Measurements from ENCODE around the gene TCIRG1. TPM values are rescaled to one million over a fixed set of nuclear protein-coding genes. Genes with fewer than 3 reads are reported as not detected.

TCIRG1 gene
- total and polyA plus RNA-seq, 7 donors: 10.9 to 20.1 (median 11.8) TPM

- Histone ChIP-seq H3K4me1 (peaks cover 14% of the 10 kb centered on the region), H3K36me3 (ENCODE audit: insufficient read depth in 1 of 2, low read depth in 1 of 2) (peaks cover 0 to 9% of the 10 kb centered on the region in 2 donors), H3K27me3 (ENCODE audit: insufficient read depth in 3 of 3, low read length in 2 of 3) (no peaks in the 10 kb centered on the region), H3K9me3 (no peaks in the 10 kb centered on the region), H3K27ac (no peak overlapping the region), H3K4me3 (no peak overlapping the region)
- TF ChIP-seq, protein P1, sequence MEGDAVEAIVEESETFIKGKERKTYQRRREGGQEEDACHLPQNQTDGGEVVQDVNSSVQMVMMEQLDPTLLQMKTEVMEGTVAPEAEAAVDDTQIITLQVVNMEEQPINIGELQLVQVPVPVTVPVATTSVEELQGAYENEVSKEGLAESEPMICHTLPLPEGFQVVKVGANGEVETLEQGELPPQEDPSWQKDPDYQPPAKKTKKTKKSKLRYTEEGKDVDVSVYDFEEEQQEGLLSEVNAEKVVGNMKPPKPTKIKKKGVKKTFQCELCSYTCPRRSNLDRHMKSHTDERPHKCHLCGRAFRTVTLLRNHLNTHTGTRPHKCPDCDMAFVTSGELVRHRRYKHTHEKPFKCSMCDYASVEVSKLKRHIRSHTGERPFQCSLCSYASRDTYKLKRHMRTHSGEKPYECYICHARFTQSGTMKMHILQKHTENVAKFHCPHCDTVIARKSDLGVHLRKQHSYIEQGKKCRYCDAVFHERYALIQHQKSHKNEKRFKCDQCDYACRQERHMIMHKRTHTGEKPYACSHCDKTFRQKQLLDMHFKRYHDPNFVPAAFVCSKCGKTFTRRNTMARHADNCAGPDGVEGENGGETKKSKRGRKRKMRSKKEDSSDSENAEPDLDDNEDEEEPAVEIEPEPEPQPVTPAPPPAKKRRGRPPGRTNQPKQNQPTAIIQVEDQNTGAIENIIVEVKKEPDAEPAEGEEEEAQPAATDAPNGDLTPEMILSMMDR (IDR thresholded peaks at IDR 0.05): no peak
- no peak for DNase-seq
- intact Hi-C loops (cut with DNase I): no loop called here
- WGBS, 3 donors: 85 to 92% (median 90%) methylated on average over 16 to 18 of the region's 18 CpGs
- ATAC-seq: no peak
These were observed 12.3 kb upstream of the TCIRG1 start for GRCh38 chr11:68026391-68027105.

DNA sequence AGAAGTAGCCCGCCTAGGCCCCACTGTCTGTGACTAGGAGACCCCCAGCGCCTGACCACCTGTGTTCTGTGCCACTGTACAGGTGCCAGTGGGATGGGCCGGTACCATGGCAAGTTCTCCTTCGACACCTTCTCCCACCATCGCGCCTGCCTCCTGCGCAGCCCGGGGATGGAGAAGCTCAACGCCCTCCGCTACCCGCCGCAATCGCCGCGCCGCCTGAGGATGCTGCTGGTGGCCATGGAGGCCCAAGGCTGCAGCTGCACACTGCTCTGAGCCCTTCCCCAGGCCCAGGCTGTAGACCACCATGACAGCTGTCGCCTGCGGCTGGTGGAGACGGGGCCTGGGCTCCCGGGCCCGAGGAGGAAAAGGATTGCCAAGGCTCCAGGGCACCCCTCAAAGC, 11.2 kb upstream of the TCIRG1 start:
- H3K4me1 ChIP-seq: peaks cover 21% of the 10 kb centered on the region

DNA sequence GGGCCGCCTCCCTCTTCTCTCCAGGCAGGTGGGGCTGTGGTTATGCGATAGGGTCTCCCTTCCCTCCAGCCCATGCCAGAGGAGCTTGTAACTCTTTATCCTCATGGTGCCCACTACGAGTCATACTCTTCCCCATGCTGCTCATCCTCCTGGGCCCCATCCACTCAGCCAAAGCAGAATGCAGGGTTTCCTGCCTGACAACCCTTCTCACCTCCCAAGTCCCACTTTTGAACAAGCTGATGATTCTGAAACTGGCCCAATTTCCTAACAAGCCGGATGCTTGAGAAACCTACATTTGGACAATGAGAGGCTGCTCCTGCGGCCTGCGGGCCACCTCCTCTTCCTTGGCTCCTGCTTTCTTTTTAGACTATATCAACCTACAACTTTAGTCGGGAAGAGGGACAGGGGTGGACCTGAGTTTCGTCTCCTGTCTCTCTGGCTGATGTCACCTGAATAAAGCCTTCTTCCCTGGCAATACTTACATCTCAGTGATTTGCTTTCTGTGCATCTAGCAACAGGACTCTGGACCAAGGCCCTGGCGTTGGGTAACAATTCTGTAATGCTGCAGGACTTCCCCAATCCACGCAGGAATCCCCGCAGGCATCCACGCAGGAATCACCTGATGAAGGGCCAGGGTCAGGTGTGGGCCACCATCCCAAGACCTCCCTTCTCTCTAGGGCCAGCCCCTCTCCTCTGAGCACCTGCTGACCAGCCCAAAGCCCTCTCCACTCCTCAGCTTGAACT, 9.9 kb upstream of the TCIRG1 start:
- Histone ChIP-seq H3K27me3 (ENCODE audit: insufficient read depth in 3 of 3, low read length in 2 of 3) (no peaks in the 10 kb centered on the region), H3K4me1 (peaks cover 23% of the 10 kb centered on the region), H3K4me3 (peak overlapping the region; percentile 86), H3K36me3 (ENCODE audit: insufficient read depth in 1 of 2, low read depth in 1 of 2) (peaks cover 0 to 25% of the 10 kb centered on the region in 2 donors), H3K9me3 (no peaks in the 10 kb centered on the region), H3K27ac (no peak overlapping the region)
- intact Hi-C loops (cut with DNase I): no loop called here
- no peak for DNase-seq
- 82 to 90% (median 84%) methylated on average over 12 of the region's 12 CpGs for WGBS, 3 donors
- ATAC-seq: no peak
- TF ChIP-seq, protein P1 (IDR thresholded peaks at IDR 0.05): no peak

More for the DNA sequence above, 11.2 kb upstream of the TCIRG1 start:
- Histone ChIP-seq H3K9me3 (no peaks in the 10 kb centered on the region), H3K4me3 (no peak overlapping the region), H3K36me3 (ENCODE audit: insufficient read depth in 1 of 2, low read depth in 1 of 2) (peaks cover 0 to 15% of the 10 kb centered on the region in 2 donors), H3K27ac (no peak overlapping the region), H3K27me3 (ENCODE audit: insufficient read depth in 3 of 3, low read length in 2 of 3) (no peaks in the 10 kb centered on the region)
- intact Hi-C loops (cut with DNase I): no loop called here
- no peak for ATAC-seq
- no peak for DNase-seq
- WGBS, 3 donors: 84 to 90% (median 89%) methylated on average over 15 to 21 of the region's 21 CpGs
- TF ChIP-seq, protein P1 (IDR thresholded peaks at IDR 0.05): no peak

DNA sequence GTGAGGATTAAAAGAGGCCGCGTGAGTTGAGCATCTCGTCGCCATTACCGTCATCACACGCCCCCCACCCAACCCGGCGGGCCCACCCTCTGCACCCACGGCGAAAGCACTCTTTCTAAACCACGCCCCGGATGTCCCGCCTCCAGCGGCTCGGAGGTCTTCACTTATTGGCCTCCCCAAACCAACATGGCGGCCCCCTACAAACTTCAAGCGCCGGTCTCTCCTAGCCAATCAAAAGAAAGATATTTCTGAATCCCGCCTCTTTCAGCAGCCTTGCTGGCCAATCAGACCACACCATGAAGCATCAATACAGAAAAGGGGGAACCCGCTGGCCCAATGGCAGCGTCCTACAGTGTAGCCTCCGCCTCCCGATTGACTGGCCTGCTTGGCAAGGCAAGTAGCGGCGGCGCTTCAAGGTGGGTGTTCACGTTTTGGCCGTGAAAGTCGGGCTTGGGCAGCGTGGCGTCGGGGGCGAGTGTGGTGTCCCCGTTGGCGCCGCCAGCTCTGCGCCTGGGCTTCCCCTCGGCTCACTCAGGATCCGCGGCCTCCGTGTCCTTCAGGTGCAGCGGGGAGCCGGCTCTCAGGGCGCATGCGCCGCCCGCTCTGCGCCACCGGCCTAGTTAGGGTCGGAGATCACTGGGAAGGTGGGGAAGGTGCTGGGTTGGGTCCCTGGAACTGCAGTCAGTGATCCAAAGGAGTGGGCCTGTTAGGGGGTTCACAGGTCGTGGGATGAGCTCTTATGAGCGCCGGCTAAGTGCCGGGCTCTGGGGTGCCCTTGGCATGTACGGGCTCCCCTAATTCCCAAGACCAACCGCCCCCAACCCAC, 8.3 kb upstream of the TCIRG1 start, which contains the start of gene NDUFS8:
NDUFS8 (plus strand) TSS at position 364 of the 826 bp plus-strand sequence. CDS start 1,471 bp downstream, outside the sequence.
- 0 to 1% (median 1%) methylated on average over 56 of the region's 56 CpGs for WGBS, 3 donors
- no peaks in the 10 kb centered on the region for H3K27me3 ChIP-seq (ENCODE audit: insufficient read depth in 3 of 3, low read length in 2 of 3)

More for the DNA sequence above, 8.3 kb upstream of the TCIRG1 start, which contains the start of gene NDUFS8:
- H3K4me3 ChIP-seq: peak within 1 kb of the TSS; percentile 86
- TF ChIP-seq, protein P1 (IDR thresholded peaks at IDR 0.05): no peak
- peaks cover 0 to 29% of the 10 kb centered on the region in 2 donors for H3K36me3 ChIP-seq (ENCODE audit: insufficient read depth in 1 of 2, low read depth in 1 of 2)
- peak; percentile 97 to 98 for DNase-seq
- ATAC-seq: peak; percentile 92 to 97 (median 93)
- peaks cover 23% of the 10 kb centered on the region for H3K4me1 ChIP-seq
- intact Hi-C loops (cut with DNase I): loop anchor here in 1 of 2 donors (5.0 kb wide), 1 partner anchor 97 kb away; no protein-coding TSS in a partner anchor
- peak within 1 kb of the TSS; percentile 89 for H3K27ac ChIP-seq
- H3K9me3 ChIP-seq: no peaks in the 10 kb centered on the region
